Hippocampal formation (tissue), 2 donors: Measurements from ENCODE around the gene ERVMER34-1.

Source experiments
- DNase-seq, 2 donors: peaks; one replicate each; lab custom pipeline; 2025; lab: John Stamatoyannopoulos, UW

The ERVMER34-1 gene, protein sequence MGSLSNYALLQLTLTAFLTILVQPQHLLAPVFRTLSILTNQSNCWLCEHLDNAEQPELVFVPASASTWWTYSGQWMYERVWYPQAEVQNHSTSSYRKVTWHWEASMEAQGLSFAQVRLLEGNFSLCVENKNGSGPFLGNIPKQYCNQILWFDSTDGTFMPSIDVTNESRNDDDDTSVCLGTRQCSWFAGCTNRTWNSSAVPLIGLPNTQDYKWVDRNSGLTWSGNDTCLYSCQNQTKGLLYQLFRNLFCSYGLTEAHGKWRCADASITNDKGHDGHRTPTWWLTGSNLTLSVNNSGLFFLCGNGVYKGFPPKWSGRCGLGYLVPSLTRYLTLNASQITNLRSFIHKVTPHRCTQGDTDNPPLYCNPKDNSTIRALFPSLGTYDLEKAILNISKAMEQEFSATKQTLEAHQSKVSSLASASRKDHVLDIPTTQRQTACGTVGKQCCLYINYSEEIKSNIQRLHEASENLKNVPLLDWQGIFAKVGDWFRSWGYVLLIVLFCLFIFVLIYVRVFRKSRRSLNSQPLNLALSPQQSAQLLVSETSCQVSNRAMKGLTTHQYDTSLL

GRCh38 chr4:52750819-52751486 lies at the start of gene ERVMER34-1:
Gene ERVMER34-1, minus strand, starts transcription at chr4:52751425. Its CDS starts 5,905 bp downstream, at chr4:52745520.
- DNase-seq: no peak

DNA sequence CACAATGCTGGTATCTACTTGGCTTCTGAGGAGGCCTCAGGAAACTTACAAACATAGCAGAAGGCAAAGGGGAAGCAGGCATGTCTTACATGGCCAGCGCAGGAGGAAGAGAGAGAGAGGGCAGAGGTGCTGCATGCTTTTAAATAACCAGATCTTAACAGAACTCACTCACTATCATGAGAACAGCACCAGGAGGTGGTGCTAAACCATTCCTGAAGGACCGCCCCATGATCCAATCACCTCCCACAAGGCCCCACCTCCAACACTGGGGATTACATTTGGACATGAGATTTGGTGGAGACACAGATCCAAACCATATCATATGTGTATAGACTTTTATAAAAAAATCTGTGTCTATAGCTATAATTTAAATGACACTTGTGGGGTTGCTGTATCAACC lies 48.6 kb upstream of the ERVMER34-1 start:
- DNase-seq: no peak

DNA sequence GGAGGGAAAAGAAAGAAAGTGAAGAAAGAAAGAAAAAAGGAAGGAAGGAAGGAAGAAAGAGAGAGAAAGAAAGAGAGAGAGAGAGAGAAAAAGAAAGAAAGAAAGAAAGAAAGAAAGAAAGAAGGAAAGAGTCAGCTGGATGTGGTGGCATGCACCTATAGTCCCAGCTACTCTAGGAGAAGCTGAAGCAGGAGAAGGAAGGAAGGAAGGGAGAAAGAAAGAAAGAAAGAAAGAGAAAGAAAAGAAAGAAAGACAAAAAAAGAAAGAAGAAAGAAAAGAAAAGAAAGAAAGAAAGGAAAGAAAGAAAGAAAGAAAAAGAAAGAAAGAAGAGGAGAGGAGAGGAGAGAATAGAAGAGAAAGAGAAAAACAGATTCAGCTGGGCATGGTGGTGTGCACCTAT lies 44.3 kb upstream of the ERVMER34-1 start:
- DNase-seq: no peak

GRCh38 chr4:52791936-52792335 lies 40.7 kb upstream of the ERVMER34-1 start:
- DNase-seq: no peak

DNA sequence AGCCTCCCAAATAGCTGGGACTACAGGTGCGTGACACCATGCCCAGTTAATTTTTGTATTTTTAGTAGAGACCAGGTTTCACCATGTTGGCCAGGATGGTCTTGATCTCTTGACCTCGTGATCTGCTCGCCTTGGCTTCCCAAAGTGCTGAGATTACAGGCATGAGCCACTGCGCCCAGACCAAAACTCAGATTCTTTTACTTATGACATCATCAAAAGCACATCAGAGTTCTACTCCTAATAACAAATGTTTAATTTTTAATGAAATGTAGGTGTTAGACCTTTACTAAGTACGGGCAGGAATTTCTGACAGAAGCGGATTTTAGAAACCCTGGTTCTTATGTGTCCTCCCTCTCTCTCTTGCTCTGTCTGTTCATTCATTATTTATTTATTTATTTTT lies 38.5 kb upstream of the ERVMER34-1 start:
- DNase-seq: no peak

DNA sequence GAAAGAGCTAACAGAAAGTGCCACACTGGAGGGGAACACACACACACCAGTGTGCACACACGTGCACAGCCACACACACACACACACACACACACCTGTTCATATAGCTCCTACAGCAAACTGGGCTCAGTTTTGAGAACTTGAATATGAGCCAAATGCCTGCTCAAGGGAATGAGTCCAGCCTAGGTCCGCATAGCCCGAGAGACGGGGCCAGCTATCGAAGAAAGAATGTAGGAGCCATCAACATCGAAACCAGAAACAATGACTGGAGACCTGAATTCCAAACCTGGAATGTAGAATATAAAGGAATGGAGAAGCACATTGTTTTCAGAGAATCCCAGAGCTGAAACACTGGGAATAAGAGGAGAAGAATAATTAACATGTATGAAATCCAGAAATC lies 37.6 kb upstream of the ERVMER34-1 start:
- DNase-seq: no peak

DNA sequence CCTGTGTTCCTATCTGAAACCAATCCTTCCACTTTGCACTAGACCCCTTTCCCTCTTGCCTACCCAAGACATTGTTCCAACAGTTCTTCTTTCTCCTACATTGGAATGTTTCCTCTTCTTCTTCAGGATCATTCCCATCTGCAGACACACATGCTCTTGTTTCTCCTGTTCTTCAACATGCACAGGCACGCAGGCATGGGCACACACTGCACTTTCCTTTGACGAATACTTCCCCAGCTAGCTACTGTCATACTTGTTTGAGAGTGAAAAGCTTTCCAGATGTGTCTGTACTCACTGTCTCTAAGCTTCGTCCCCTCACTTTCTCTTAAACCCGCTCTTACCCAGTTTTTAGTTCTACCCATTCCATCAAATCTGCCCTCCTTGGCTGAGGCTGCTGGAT lies 31.8 kb upstream of the ERVMER34-1 start:
- DNase-seq: no peak

DNA sequence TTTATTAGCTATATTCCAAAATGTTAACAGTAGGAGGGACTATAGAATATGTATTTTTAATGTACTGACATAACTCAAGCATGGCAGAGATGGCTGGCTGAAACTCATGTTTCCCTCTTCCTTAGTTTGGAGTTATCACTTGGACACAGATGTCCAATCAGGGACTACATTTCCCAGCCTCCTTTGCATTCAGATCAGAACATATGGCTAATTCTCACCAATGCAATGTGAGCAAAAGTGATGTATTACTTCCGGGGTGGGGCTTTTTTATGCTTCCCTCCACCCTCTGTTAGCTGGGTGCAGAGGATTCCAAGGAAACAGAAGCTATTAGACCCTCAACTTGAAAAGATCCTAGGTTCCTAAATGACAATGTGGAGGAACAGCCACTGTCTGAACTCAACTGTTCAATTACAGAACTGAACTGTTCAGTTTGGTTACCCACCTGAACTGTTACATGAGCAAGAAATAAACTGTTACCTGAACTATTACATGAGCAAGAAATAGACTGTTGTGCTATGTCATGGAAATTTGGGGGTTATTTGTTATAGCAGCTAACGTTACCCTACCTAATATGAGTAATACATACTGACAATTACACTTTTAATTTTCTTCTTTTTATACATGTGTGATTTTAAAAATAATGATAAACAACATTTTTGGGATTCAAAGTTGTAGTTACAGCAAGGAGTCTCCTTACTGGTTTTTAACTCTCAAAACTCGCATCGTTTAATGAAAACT lies 29.6 kb upstream of the ERVMER34-1 start:
- no peak for DNase-seq

DNA sequence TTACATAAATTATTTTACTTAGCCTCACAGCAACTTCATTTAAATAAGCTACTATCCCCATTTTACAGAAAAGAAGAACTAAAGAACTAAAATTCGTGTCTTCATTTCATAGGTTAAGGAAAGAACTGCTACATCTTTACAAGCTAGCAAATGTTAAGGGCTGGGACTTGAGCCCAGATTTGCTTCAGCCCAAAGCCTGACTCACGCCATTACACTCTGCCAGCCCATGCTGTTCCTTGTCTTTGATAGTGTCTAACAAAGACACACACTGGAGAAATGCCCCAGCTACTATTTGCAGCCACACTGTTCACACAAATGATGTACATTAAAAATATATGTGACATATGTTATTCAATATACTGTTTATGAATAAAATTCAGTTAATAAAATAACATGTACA lies 29.0 kb upstream of the ERVMER34-1 start:
- no peak for DNase-seq

- DNase-seq: no peak
Observed at GRCh38 chr4:52760256-52760655, 9.0 kb upstream of the ERVMER34-1 start.

GRCh38 chr4:52755426-52755825 lies 4.2 kb upstream of the ERVMER34-1 start:
- peak in 1 of 2 donors; percentile 63 for DNase-seq

DNA sequence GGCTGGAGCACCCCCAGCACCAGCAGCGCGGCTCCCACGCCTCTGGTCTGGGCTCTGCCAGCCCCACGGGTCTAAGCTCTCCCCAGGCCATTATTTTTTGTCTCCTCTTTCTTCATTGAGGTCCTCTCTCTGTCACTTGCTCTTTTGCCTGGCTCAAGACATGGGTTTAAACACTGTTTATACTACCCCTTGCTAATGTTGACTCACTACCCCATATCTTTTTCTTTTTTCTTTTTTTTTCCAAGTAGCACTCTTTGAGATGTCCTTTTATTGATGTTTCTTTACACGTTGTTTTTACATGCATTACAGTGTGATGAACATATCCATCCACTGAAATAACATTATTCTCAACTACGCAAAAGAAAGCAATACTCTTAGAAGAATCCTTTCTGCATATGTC lies 1.7 kb upstream of the ERVMER34-1 start:
- DNase-seq: no peak

DNA sequence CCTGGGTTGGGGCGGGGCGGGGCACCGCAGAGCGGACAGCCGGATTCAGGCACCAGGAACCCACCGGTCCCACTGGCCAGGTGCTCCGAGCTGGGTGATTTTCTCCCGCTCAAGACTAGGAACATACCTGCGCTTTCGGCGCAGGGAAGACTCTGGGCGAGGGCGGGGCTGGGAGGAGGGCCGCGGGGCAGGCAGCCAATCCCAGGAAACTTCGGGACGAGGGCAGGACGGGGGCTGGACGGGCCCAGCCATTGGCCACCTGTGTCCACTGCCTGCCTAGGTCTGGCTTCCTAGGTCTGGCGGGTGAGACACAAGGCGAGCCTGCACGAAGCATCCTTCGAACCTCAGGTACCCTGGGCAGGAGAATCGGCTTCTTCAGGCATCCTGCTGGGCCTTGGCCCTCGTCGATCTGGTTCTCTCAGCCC lies 274 bp upstream of the ERVMER34-1 start:
- no peak for DNase-seq

- DNase-seq: no peak
Observed at GRCh38 chr4:52750213-52750612, 1.0 kb downstream of the ERVMER34-1 start.

- DNase-seq: no peak
Observed at GRCh38 chr4:52748432-52748831, 2.8 kb downstream of the ERVMER34-1 start.

GRCh38 chr4:52744588-52744987 lies 6.6 kb downstream of the ERVMER34-1 start:
- DNase-seq: no peak

DNA sequence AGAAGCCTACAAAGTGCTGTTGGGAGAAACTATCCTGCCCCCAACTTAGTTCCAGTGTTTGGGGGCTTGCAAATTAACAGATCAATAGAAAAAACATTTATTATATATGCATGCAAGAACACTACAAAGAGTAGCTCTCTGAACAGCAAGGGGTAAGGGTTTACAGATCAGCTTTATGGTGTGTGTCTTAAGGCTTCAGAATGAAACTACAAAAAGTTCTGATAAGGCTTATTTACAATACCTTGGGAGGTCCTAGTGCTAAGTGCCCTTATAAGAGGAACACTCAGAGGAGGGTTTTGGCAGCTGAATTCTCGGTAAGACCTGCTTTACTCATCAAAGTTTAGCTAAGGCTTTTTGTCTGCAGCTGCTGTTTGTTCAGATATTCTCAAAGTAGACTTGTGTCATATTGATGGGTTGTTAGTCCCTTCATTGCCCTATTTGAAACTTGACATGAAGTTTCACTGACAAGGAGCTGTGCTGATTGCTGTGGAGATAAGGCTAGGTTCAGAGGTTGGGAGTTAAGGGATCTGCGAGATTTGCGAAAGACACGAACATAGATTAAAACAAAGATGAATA lies 7.7 kb downstream of the ERVMER34-1 start:
- no peak for DNase-seq

GRCh38 chr4:52729586-52729985 lies 21.6 kb downstream of the ERVMER34-1 start:
- no peak for DNase-seq

- DNase-seq: no peak
Observed at GRCh38 chr4:52728691-52729240, 22.5 kb downstream of the ERVMER34-1 start.

DNA sequence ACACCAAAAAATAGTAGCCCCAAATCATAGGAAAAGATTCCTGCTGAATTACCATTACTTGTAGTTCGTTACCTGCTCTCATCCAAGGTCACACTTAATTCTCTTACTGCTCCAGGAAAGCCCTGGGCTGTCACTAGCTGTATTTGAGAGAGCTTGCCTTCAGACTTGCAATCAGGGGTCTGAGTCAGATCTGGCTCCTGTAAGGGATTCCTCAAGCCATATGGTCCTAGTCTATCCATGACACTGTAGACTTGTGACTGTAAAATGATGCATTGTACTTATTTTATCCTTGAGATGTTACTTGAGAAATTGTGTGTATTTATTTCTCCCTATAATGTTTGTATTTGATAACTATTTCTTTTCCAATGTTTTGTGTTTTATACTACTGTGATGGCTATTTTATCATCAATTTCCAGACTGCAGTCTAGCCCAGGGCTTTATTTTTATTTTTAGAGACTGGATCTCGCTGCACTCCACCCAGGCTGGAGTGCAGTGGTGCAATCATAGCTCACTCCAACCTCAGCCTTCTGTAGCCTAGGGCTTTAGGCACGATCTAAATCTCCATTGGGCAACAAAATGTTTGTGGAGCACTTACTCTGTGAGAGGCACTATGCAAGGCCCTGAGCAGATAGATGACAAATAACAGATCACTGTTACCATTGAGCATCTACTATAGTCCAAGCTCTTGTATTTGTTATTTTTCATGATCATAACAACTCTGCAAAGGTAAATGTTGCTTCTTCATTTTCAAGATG lies 24.2 kb downstream of the ERVMER34-1 start:
- no peak for DNase-seq
